Articular chondrocyte of knee joint (primary cell): ENCODE results near the gene WWC1. TPM values are rescaled to one million over a fixed set of nuclear protein-coding genes. Genes with fewer than 3 reads are reported as not detected.

Experiments
- total RNA-seq: library from RNA; depleted of rRNA; stranded (reverse); fragments of >200 nt; gene quantifications from 2 replicates; pipeline ENCODE4 v1.2.3, GENCODE V29; 2012

The WWC1 gene
- total RNA-seq, result 1.1 and 3.3 TPM in 2 replicates

DNA sequence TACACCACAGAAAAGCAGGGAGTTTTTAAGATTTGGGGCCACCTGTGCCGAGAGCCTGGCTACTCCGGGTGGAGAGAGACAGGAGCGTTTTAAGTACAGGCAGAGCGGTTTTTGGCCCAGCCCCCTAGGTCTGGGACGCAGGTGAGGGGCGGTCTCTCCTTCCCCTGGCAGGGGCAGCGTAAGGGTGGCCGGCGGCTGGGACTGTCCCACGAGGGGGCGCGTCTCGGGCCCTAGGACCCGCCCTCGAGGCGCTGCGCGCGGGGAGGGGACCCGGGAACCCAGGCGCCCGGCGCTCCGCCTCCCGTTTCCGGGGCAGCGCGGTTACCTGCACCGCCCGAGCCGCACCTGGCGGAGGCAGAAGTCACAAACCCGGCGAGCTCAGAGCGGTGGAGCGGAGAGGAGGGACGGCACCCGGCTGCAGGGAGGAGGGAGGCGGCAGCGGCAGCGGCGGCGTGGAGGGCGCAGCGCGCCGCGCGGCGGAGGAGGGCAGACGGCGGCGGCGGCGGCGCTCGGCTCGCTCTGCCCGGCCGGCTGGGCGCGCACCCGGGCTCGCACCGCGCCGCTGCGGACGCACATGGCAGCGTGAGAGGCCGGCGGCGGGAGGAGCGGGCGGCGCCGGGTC lies at the start of gene WWC1:
TSS of gene WWC1 (plus strand) at position 304 of the 622 bp plus-strand sequence. CDS start 508 bp downstream, outside the sequence.

DNA sequence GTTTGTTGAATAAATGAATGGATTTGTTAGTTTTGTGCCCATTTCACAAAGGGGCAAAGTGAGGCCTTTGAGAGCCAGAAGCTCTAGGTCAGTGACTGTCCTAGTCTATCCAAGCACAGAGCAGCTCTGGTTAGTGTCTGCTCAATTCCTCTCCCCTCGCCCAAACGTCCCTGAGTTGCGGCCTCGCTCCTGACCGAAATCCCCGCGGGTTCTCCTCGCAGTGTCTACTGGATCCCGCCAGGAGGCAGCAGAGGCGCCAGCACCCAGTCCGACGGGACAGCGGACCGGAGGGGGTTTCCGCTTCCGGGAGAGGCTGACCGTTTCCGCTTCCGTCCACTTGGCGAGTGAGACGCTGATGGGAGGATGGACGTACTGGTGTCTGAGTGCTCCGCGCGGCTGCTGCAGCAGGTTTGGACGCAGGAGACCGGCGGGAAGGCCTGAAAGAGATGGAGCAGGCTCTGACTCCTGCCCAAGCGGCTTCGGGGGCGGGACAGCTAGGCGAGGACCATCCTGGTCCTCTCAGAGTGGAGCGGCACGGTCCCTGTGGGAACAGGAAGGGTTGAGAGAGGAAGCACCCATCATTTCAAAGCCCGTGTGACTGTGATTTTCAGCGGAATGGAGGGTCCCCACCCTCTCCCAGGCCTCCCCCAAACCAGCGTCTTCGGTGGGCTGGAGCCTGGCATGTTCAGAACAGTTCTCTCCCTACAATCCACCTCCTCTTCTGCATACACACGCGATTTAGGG lies 194.9 kb downstream of the WWC1 start, which contains the start of gene RARS1:
TSS of gene RARS1 (plus strand) at position 336 of the 744 bp plus-strand sequence. CDS start at position 364, 28 bp downstream.

Other genes with a start within 250 kb of the WWC1 start
- gene RARS1, start 194.8 kb downstream of the WWC1 start, total RNA-seq, result 250 and 287 TPM in 2 replicates
- 0.39 and 0.43 TPM in 2 replicates for gene FBLL1, start 237.7 kb downstream of the WWC1 start, total RNA-seq